Measurements from ENCODE around the gene SYCE1L.
"Not testable (repeated sequence)": the region's sequence is repeated elsewhere in the genome, so short reads cannot be mapped to it uniquely, and the experiment has no call there.

SYCE1L gene

GRCh38 chr16:77199211-77199610 lies at the start of gene SYCE1L:
Gene SYCE1L (plus strand): TSS chr16:77199408. CDS start chr16:77199452, 44 bp downstream.
- intact Hi-C loops (cut with micrococcal nuclease), result no loop called here
- no peak within 1 kb of the TSS for H3K27ac Mint-ChIP-seq
- no peaks in the 10 kb centered on the region for H3K9me3 Mint-ChIP-seq
- H3K4me1 Mint-ChIP-seq (ENCODE audit: low read depth), result peaks cover 10% of the 10 kb centered on the region
- H3K36me3 Mint-ChIP-seq (ENCODE audit: low read depth), result peaks cover 81% of the 10 kb centered on the region
- H3K27me3 Mint-ChIP-seq, result no peaks in the 10 kb centered on the region
- no peak within 1 kb of the TSS for H3K4me3 Mint-ChIP-seq

GRCh38 chr16:77157346-77158058 lies 41.7 kb upstream of the SYCE1L start:
- intact Hi-C loops (cut with micrococcal nuclease), result no loop called here
- Mint-ChIP-seq H3K27ac (no peak overlapping the region), H3K27me3 (peaks cover 5% of the 10 kb centered on the region), H3K4me3 (no peak overlapping the region), H3K36me3 (ENCODE audit: low read depth) (no peaks in the 10 kb centered on the region), H3K9me3 (no peaks in the 10 kb centered on the region), H3K4me1 (ENCODE audit: low read depth) (no peaks in the 10 kb centered on the region)

GRCh38 chr16:77158293-77158692 lies 40.9 kb upstream of the SYCE1L start:
- no peaks in the 10 kb centered on the region for H3K36me3 Mint-ChIP-seq (ENCODE audit: low read depth)
- no peaks in the 10 kb centered on the region for H3K4me1 Mint-ChIP-seq (ENCODE audit: low read depth)
- no peaks in the 10 kb centered on the region for H3K9me3 Mint-ChIP-seq
- peaks cover 5% of the 10 kb centered on the region for H3K27me3 Mint-ChIP-seq
- no peak overlapping the region for H3K4me3 Mint-ChIP-seq
- intact Hi-C loops (cut with micrococcal nuclease), result no loop called here
- H3K27ac Mint-ChIP-seq, result no peak overlapping the region

GRCh38 chr16:77165006-77165405 lies 34.2 kb upstream of the SYCE1L start:
- peaks cover 6% of the 10 kb centered on the region for H3K27me3 Mint-ChIP-seq
- H3K9me3 Mint-ChIP-seq, result no peaks in the 10 kb centered on the region
- H3K4me3 Mint-ChIP-seq, result no peak overlapping the region
- intact Hi-C loops (cut with micrococcal nuclease), result no loop called here
- H3K27ac Mint-ChIP-seq, result no peak overlapping the region
- H3K4me1 Mint-ChIP-seq (ENCODE audit: low read depth), result no peaks in the 10 kb centered on the region
- H3K36me3 Mint-ChIP-seq (ENCODE audit: low read depth), result no peaks in the 10 kb centered on the region

GRCh38 chr16:77165536-77166236 lies 33.5 kb upstream of the SYCE1L start:
- H3K4me1 Mint-ChIP-seq (ENCODE audit: low read depth); intact Hi-C loops (cut with micrococcal nuclease); H3K9me3 Mint-ChIP-seq; H3K27ac Mint-ChIP-seq; H3K4me3 Mint-ChIP-seq; H3K36me3 Mint-ChIP-seq (ENCODE audit: low read depth); H3K27me3 Mint-ChIP-seq: not testable (repeated sequence)

- intact Hi-C loops (cut with micrococcal nuclease), result no loop called here
- H3K27ac Mint-ChIP-seq, result no peak overlapping the region
- peaks cover 10% of the 10 kb centered on the region for H3K27me3 Mint-ChIP-seq
- no peaks in the 10 kb centered on the region for H3K36me3 Mint-ChIP-seq (ENCODE audit: low read depth)
- no peaks in the 10 kb centered on the region for H3K4me1 Mint-ChIP-seq (ENCODE audit: low read depth)
- no peaks in the 10 kb centered on the region for H3K9me3 Mint-ChIP-seq
- H3K4me3 Mint-ChIP-seq, result no peak overlapping the region
These were observed 32.5 kb upstream of the SYCE1L start for GRCh38 chr16:77166726-77167125.

- Mint-ChIP-seq H3K36me3 (ENCODE audit: low read depth) (no peaks in the 10 kb centered on the region), H3K9me3 (no peaks in the 10 kb centered on the region), H3K27ac (no peak overlapping the region), H3K27me3 (peaks cover 14% of the 10 kb centered on the region), H3K4me1 (ENCODE audit: low read depth) (no peaks in the 10 kb centered on the region), H3K4me3 (no peak overlapping the region)
- intact Hi-C loops (cut with micrococcal nuclease), result no loop called here
These were observed 30.3 kb upstream of the SYCE1L start for GRCh38 chr16:77168901-77169300.

- Mint-ChIP-seq H3K27ac (no peak overlapping the region), H3K4me1 (ENCODE audit: low read depth) (no peaks in the 10 kb centered on the region), H3K27me3 (peaks cover 21% of the 10 kb centered on the region), H3K4me3 (no peak overlapping the region), H3K9me3 (no peaks in the 10 kb centered on the region), H3K36me3 (ENCODE audit: low read depth) (no peaks in the 10 kb centered on the region)
- intact Hi-C loops (cut with micrococcal nuclease), result no loop called here
These were observed 29.5 kb upstream of the SYCE1L start for GRCh38 chr16:77169650-77170236.

- Mint-ChIP-seq H3K9me3 (no peaks in the 10 kb centered on the region), H3K4me1 (ENCODE audit: low read depth) (no peaks in the 10 kb centered on the region), H3K4me3 (no peak overlapping the region), H3K27ac (no peak overlapping the region), H3K36me3 (ENCODE audit: low read depth) (no peaks in the 10 kb centered on the region), H3K27me3 (peaks cover 23% of the 10 kb centered on the region)
- intact Hi-C loops (cut with micrococcal nuclease), result loop anchor here (1.0 kb wide), 1 partner anchor 1382 kb away; no protein-coding TSS in a partner anchor
These were observed 28.4 kb upstream of the SYCE1L start for GRCh38 chr16:77170805-77171204.

- intact Hi-C loops (cut with micrococcal nuclease), result loop anchor here (1.0 kb wide), 1 partner anchor 1383 kb away; no protein-coding TSS in a partner anchor
- Mint-ChIP-seq H3K27me3 (peaks cover 28% of the 10 kb centered on the region), H3K4me1 (ENCODE audit: low read depth) (no peaks in the 10 kb centered on the region), H3K4me3 (no peak overlapping the region), H3K9me3 (no peaks in the 10 kb centered on the region), H3K27ac (no peak overlapping the region), H3K36me3 (ENCODE audit: low read depth) (no peaks in the 10 kb centered on the region)
These were observed 27.2 kb upstream of the SYCE1L start for GRCh38 chr16:77171745-77172635.

- no peaks in the 10 kb centered on the region for H3K36me3 Mint-ChIP-seq (ENCODE audit: low read depth)
- intact Hi-C loops (cut with micrococcal nuclease), result no loop called here
- no peak overlapping the region for H3K4me3 Mint-ChIP-seq
- no peaks in the 10 kb centered on the region for H3K9me3 Mint-ChIP-seq
- H3K4me1 Mint-ChIP-seq (ENCODE audit: low read depth), result no peaks in the 10 kb centered on the region
- H3K27ac Mint-ChIP-seq, result no peak overlapping the region
- peaks cover 28% of the 10 kb centered on the region for H3K27me3 Mint-ChIP-seq
These were observed 26.3 kb upstream of the SYCE1L start for GRCh38 chr16:77172951-77173350.

GRCh38 chr16:77183137-77183536 lies 16.1 kb upstream of the SYCE1L start:
- H3K36me3 Mint-ChIP-seq (ENCODE audit: low read depth), result no peaks in the 10 kb centered on the region
- H3K27me3 Mint-ChIP-seq, result peaks cover 14% of the 10 kb centered on the region
- H3K4me3 Mint-ChIP-seq, result no peak overlapping the region
- peaks cover 15% of the 10 kb centered on the region for H3K4me1 Mint-ChIP-seq (ENCODE audit: low read depth)
- no peak overlapping the region for H3K27ac Mint-ChIP-seq
- intact Hi-C loops (cut with micrococcal nuclease), result no loop called here
- no peaks in the 10 kb centered on the region for H3K9me3 Mint-ChIP-seq

- Mint-ChIP-seq H3K27me3 (peaks cover 18% of the 10 kb centered on the region), H3K36me3 (ENCODE audit: low read depth) (peaks cover 12% of the 10 kb centered on the region)
- H3K4me3 Mint-ChIP-seq; H3K9me3 Mint-ChIP-seq; intact Hi-C loops (cut with micrococcal nuclease); H3K4me1 Mint-ChIP-seq (ENCODE audit: low read depth); H3K27ac Mint-ChIP-seq: not testable (repeated sequence)
These were observed 12.9 kb upstream of the SYCE1L start for GRCh38 chr16:77186298-77186697.

- peaks cover 13% of the 10 kb centered on the region for H3K27me3 Mint-ChIP-seq
- H3K4me3 Mint-ChIP-seq, result peak overlapping the region; percentile 87
- H3K4me1 Mint-ChIP-seq (ENCODE audit: low read depth), result peaks cover 33% of the 10 kb centered on the region
- no peaks in the 10 kb centered on the region for H3K9me3 Mint-ChIP-seq
- intact Hi-C loops (cut with micrococcal nuclease), result loop anchor here (2.0 to 5.0 kb wide), 2 partner anchors 23 to 1543 kb away; partner anchors contain the start of genes KARS1 and TERF2IP
- peak overlapping the region; percentile 99 for H3K27ac Mint-ChIP-seq
- H3K36me3 Mint-ChIP-seq (ENCODE audit: low read depth), result peaks cover 50% of the 10 kb centered on the region
These were observed 9.1 kb upstream of the SYCE1L start for GRCh38 chr16:77190190-77190477.

All from dendritic cell treated with granulocyte-macrophage colony-stimulating factor and Interleukin-4, amounts not matched to agents 40 ng/mL and 50 ng/mL, for 4 days (primary cell).